ENCODE measurements around the gene GXYLT2. TPM values are rescaled to one million over a fixed set of nuclear protein-coding genes. Genes with fewer than 3 reads are reported as not detected.

The GXYLT2 gene
- total RNA-seq, 1 experiment from 2014 or later = 6.1 TPM

- BruUV-seq (replicated peaks) = no TSS peak
- in situ Hi-C loops (cut with HindIII; ENCODE audit: low pct_unique_long_range_greater_than_20kb, low sequenced_read_pairs) (no loop called here), intact Hi-C loops (cut with micrococcal nuclease; ENCODE audit: unreplicated experiment) (no loop called here)
- Histone ChIP-seq H3K27me3 (ENCODE audit: control insufficient read depth, insufficient read depth, low read length) (no peaks in the 10 kb centered on the region), H3K27ac (ENCODE audit: low read length) (no peak overlapping the region), H3K4me3 (ENCODE audit: low read depth in 2 of 2, low read length in 2 of 2) (no peak overlapping the region), H3K4me1 (ENCODE audit: control insufficient read depth, insufficient read depth, low read length) (peaks cover 6% of the 10 kb centered on the region), H3K36me3 (ENCODE audit: control insufficient read depth, insufficient read depth, low read length) (peaks cover 2% of the 10 kb centered on the region; the same call in 1 of the 2 replicates), H3K9me3 (ENCODE audit: control insufficient read depth, insufficient read depth, low read depth, low read length) (no peaks in the 10 kb centered on the region)
- POLR2A ChIA-PET = no interaction called here
- no peak for TF ChIP-seq SIN3A (IDR thresholded peaks at IDR 0.05; ENCODE audit: borderline replicate concordance, insufficient read depth, low read depth, low read length)
- TF ChIP-seq TCF7L2 (IDR thresholded peaks at IDR 0.05; ENCODE audit: low read depth, low read length) = no peak
- TF ChIP-seq POLR2AphosphoS5 (IDR thresholded peaks at IDR 0.05; ENCODE audit: low read depth, low read length) = no peak
- no peak for TF ChIP-seq CTCF (IDR thresholded peaks at IDR 0.05)
- no peak for TF ChIP-seq REST (IDR thresholded peaks at IDR 0.05; ENCODE audit: insufficient read depth in 1 of 2, low read depth in 2 of 2, low read length in 1 of 2)
- DNase-seq (ENCODE audit: low read depth, low spot score) = no peak
- no peak for ATAC-seq
- CTCF ChIA-PET = no interaction called here
Observed at GRCh38 chr3:72844436-72844993, 43.3 kb upstream of the GXYLT2 start.

- no TSS peak for BruUV-seq (replicated peaks)
- intact Hi-C loops (cut with micrococcal nuclease; ENCODE audit: unreplicated experiment) = no loop called here
- in situ Hi-C loops (cut with HindIII; ENCODE audit: low pct_unique_long_range_greater_than_20kb, low sequenced_read_pairs) = no loop called here
Observed at GRCh38 chr3:72846166-72846565, 41.7 kb upstream of the GXYLT2 start.

More at GRCh38 chr3:72846166-72846565, 41.7 kb upstream of the GXYLT2 start:
- no peak overlapping the region for H3K27ac ChIP-seq (ENCODE audit: low read length)
- no peaks in the 10 kb centered on the region for H3K27me3 ChIP-seq (ENCODE audit: control insufficient read depth, insufficient read depth, low read length)
- POLR2A ChIA-PET = no interaction called here
- H3K4me1 ChIP-seq (ENCODE audit: control insufficient read depth, insufficient read depth, low read length) = peaks cover 6% of the 10 kb centered on the region
- ATAC-seq = no peak
- CTCF ChIA-PET = interaction anchor here (0.5 to 0.6 kb wide), 2 partner anchors 108 to 239 kb away, joined by 4 to 7 read pairs; no protein-coding TSS in a partner anchor
- TF ChIP-seq SIN3A (IDR thresholded peaks at IDR 0.05; ENCODE audit: borderline replicate concordance, insufficient read depth, low read depth, low read length) = no peak
- no peak for TF ChIP-seq TCF7L2 (IDR thresholded peaks at IDR 0.05; ENCODE audit: low read depth, low read length)
- TF ChIP-seq CTCF (IDR thresholded peaks at IDR 0.05) = no peak
- TF ChIP-seq POLR2AphosphoS5 (IDR thresholded peaks at IDR 0.05; ENCODE audit: low read depth, low read length) = no peak
- TF ChIP-seq REST (IDR thresholded peaks at IDR 0.05; ENCODE audit: insufficient read depth in 1 of 2, low read depth in 2 of 2, low read length in 1 of 2) = no peak
- no peaks in the 10 kb centered on the region for H3K9me3 ChIP-seq (ENCODE audit: control insufficient read depth, insufficient read depth, low read depth, low read length)
- peaks cover 2% of the 10 kb centered on the region; the same call in 1 of the 2 replicates for H3K36me3 ChIP-seq (ENCODE audit: control insufficient read depth, insufficient read depth, low read length)
- H3K4me3 ChIP-seq (ENCODE audit: low read depth in 2 of 2, low read length in 2 of 2) = no peak overlapping the region
- DNase-seq (ENCODE audit: low read depth, low spot score) = no peak
